Activated T-helper 1 cell treated with anti-CD3 and anti-CD28 coated beads, Interleukin-2, amount 50 U/mL, for 16 hours (primary cell): ENCODE data around the gene MINAR1.

Experiments used
- DNase-seq, 2 donors: peaks; one replicate each; pipeline ENCODE4 v3.0.0-alpha.2; 2020; ENCODE audit warnings: low read depth in 1 of 2, low spot score in 1 of 2

MINAR1 gene

GRCh38 chr15:79432345-79433275 lies 474 bp downstream of the MINAR1 start:
- no peak for DNase-seq

- DNase-seq, result no peak
Observed at GRCh38 chr15:79433276-79433990, 1.3 kb downstream of the MINAR1 start.

DNA sequence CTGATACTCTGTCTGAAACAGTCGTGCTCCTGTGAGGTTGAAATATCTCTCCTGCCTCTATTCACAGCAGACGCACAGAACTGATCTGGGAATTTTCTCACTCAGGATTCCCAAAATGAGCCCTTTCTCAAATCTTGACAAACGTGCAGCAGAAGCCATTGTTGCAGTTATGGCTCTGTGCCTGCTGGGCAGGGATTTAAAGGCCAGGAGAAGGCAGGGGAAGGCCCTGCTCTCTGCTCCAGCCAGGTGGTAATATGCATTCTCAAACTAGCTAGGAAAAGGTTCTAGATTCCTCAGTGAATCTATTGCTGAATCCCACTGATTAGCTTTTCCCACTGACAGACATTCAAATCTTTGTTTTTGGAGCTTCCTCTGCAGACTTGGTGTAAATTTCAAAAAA lies 2.2 kb downstream of the MINAR1 start:
- no peak for DNase-seq

- no peak for DNase-seq
Observed at GRCh38 chr15:79436037-79436780, 4.1 kb downstream of the MINAR1 start.

DNA sequence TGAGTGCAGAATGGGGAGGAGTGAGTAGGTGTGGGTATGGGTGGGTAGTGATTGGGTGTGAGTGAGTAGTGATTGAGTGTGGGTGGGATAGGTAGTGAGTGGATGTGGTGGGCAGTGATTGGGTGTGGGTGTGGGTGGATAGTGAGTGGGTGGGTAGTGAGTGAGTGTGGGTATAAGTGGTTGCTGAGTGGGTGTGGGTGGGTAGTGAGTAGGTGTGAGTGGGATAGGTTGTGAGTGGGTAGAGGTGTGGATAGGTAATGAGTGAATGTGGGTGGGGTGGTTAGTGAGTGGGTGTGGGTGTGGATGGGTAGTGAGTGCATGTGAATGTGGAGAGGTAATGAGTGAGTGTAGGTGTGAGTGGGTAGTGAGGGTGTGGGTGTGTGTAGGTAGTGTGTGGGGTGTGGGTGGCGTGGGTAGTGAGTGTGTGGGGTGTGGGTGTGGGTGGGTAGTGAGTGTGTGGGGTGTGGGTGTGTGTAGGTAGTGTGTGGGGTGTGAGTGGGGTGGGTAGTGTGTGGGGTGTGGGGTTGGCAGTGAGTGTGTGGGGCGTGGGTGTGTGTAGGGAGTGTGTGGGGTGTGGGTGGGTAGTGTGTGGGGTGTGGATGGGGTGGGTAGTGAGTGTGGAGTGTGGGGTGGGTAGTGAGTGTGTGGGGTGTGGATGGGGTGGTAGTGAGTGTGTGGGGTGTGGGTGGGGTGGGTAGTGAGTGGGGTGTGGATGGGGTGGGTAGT lies 5.3 kb downstream of the MINAR1 start:
- no peak for DNase-seq

DNA sequence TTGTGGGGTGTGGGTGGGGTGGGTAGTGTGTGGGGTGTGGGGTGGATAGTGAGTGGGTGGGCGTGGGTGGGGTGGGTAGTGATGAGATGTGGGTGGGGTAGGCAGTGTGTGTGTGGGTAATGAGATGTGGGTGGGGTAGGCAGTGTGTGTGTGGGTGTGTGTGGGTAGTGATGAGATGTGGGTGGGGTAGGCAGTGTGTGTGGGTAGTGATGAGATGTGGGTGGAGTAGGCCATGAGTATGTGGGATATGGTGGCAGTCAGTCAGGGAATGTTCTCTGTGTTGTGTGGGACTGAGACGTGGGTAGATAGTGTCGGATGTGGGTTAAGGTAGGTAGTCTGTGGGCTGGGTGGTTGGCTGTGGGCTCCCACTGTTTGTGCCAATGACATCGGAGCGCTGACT lies 7.1 kb downstream of the MINAR1 start:
- DNase-seq, result no peak

DNA sequence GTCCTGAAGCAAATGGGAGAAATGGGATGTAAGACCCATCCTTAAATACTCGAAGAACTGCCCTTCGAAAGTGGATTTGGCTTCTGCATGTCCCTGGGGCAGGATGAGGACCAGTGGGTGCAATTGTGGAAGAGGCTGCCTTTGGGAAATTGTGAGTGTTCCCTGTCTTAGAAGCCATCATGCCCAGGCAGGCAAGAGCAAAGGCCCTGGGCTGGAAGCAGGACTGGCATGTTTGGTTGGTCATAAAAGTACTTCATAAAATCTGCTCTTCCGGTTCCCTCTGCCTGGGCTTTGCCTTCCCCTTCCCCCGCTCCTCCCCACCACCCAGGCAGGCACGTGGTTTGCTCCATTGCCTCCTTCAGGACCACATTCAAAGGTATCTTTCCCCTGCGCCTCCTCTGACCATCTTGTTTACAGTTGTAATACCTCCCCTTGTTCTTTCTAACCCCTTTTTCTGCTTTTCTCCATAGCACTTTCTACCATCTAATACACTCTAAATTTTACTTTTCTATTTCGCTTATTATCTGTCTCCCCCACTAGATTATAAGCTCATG lies 8.3 kb downstream of the MINAR1 start:
- no peak for DNase-seq

- no peak for DNase-seq
Observed at GRCh38 chr15:79442911-79443310, 10.8 kb downstream of the MINAR1 start.

GRCh38 chr15:79447060-79447459 lies 14.9 kb downstream of the MINAR1 start:
- DNase-seq, result no peak

DNA sequence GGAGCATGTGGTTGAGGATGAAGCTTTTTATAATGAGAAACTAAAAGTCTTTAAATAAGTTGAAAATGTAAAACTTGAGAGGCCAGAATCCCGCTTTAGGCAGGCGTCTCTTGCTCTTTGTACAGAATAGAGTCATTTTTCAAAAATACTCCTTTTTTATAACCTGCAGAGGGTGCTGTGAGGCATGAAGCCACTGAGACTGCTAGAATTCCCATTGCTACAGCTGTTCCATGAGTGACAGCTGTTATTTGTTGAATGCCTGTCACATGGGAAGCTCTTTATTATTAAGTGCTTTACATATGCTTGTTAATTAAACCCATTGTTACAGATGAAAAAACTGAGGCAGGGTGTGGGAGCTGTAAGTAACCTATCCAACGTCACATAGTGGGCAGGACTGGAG lies 18.5 kb downstream of the MINAR1 start:
- no peak for DNase-seq

DNA sequence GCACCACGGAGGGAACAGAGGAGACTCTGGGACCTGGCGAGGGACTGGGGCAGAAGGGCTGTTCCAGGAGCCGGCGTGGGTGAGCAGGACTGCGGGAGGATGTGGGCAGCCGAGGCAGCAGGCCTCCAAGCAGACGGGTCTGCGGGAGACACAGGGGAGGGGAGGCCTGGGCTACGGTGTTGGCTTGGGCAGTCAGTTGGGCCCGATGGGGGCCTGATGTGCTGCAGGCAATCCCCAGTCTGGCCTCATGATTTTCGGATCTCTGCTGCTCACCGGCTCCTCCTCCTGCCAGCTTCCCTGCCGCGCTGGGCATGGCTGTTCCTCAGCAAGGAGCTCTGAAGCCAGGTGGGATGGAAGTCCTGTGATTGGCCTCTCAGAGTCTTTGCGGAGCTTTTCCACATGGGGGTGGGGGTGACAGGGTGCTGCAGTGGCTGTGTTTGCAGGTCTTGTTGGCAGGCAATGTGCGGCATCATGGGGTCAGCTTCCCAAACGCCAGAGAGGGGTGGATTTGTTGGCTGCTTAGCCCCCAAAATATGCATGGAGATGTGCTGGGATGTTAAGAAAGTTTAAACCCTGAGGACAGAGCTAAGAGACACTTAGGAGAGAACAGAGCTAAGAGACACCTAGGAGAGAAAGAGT lies 19.3 kb downstream of the MINAR1 start:
- DNase-seq, result no peak

GRCh38 chr15:79452244-79453051 lies 20.3 kb downstream of the MINAR1 start:
- no peak for DNase-seq

DNA sequence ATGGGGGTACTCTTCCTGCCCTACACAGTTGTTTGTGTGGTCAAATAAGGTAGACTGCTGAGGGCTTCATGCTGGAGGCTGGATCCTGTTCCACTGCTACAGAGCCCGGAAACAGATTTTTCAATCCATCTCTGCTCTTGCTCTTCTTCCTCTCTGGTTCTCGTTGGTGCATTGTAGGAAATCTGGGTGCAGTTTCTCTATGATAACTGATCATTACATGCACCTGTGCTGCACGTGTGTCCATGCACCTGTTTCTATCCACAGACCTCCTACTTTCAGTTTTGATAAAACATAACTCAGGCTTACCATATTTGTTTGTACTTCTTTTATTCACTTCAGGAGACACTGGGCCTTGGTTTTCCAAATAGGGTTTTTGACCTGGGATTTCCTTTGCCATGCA lies 21.3 kb downstream of the MINAR1 start:
- DNase-seq, result no peak

DNA sequence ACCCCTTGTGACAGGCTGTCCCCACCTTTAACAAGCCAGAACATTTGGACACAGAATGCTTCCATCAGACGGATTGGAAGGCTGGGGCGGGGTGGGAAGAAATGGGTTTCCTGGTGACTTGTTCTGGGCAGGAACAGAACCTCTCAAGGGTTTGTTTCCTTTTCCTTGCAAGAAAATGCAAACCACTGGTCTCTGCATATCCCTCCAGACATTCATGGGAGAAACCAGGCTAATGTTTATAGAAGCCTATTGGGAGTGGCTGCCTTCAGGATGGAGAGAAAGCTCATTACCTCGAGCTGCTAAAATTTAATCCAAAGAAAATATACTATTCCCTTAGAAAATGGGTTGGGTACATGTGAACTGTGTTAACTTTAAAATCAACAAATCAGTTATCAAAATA lies 21.9 kb downstream of the MINAR1 start:
- no peak for DNase-seq

GRCh38 chr15:79455361-79455760 lies 23.2 kb downstream of the MINAR1 start:
- no peak for DNase-seq

DNA sequence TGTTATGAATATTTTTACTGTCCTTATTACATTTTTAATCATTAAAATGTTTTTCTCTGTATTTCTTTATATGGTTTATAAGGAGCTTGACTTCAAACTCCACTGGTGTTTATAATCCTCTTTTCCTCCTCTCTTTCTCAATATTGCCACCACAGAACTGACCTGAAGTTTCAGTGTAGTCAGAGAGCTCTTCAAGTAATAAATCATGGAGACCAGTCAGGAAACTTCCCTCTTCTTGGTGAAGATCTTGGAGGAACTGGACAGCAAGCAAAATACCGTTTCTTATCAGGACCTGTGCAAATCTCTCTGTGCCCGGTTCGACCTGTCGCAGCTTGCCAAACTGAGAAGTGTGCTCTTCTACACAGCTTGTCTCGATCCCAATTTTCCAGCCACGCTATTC lies 23.8 kb downstream of the MINAR1 start:
- DNase-seq, result no peak

DNA sequence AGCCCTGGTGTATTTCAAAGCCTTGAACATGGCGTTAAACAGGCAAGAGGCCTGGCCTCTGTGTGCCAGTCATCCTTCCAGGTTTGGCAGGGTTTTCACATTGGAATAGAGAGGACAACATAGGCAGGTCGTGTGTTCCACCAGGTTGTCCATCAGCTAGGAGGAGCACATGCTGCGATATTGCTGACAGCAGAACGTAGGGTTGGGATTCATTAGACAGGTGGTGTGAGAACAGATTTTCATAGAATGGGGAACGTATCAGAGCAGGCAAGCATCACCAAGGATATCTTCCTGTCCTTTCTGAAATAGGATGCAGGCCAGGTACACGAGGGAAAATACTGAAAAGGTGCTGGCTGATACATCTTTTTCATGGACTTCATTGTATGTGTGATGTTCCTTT lies 26.4 kb downstream of the MINAR1 start:
- no peak for DNase-seq

GRCh38 chr15:79459666-79460065 lies 27.5 kb downstream of the MINAR1 start:
- no peak for DNase-seq

GRCh38 chr15:79463043-79463780 lies 31.1 kb downstream of the MINAR1 start:
- no peak for DNase-seq
